ENCODE measurements around the gene CDCA7L.

Gene CDCA7L

DNA sequence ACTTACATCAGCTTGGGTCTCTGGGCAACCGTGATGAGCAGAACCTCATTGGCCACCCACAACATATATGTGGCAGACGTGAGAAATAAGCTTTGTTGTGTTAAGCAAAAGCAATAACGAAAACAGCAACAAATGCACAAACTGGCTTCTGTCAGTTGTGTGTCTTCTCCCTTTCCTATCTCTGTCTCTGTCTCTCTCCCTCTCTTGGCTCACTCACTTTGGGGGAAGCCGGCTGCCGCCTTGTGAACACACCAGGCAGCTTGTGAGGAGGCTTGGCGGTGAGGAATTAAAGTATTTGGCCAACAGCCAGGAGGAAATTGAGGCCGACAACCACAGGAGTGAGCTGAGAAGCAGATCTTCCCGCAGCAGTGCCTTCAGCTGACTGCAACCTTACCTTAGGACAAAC, 21.9 kb upstream of the CDCA7L start:
- no peaks in the 10 kb centered on the region for H3K4me1 ChIP-seq (ENCODE audit: low read length)
- TF ChIP-seq, protein P1, sequence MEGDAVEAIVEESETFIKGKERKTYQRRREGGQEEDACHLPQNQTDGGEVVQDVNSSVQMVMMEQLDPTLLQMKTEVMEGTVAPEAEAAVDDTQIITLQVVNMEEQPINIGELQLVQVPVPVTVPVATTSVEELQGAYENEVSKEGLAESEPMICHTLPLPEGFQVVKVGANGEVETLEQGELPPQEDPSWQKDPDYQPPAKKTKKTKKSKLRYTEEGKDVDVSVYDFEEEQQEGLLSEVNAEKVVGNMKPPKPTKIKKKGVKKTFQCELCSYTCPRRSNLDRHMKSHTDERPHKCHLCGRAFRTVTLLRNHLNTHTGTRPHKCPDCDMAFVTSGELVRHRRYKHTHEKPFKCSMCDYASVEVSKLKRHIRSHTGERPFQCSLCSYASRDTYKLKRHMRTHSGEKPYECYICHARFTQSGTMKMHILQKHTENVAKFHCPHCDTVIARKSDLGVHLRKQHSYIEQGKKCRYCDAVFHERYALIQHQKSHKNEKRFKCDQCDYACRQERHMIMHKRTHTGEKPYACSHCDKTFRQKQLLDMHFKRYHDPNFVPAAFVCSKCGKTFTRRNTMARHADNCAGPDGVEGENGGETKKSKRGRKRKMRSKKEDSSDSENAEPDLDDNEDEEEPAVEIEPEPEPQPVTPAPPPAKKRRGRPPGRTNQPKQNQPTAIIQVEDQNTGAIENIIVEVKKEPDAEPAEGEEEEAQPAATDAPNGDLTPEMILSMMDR (IDR thresholded peaks at IDR 0.05; ENCODE audit: low read length), result no peak
- no peak for TF ChIP-seq EZH2phosphoT487 (IDR thresholded peaks at IDR 0.05; ENCODE audit: low read length)
- TF ChIP-seq EZH2 (optimal IDR thresholded peaks at IDR 0.05; ENCODE audit: low read depth, low read length), result no peak
- H3K4me3 ChIP-seq (ENCODE audit: low read length), result no peak overlapping the region
- no peaks in the 10 kb centered on the region for H3K27me3 ChIP-seq (replicated peaks; ENCODE audit: insufficient read depth, low read length)
- no peaks in the 10 kb centered on the region for H3F3A ChIP-seq (ENCODE audit: insufficient read depth, low read length)
- DNase-seq, result no peak
- H3K79me2 ChIP-seq (ENCODE audit: low read length), result no peaks in the 10 kb centered on the region
- H3K9me3 ChIP-seq (replicated peaks; ENCODE audit: insufficient read depth, low read length), result no peaks in the 10 kb centered on the region
- no peak overlapping the region for H3K27ac ChIP-seq (ENCODE audit: low read length)
- no peaks in the 10 kb centered on the region for H3K9me2 ChIP-seq (replicated peaks; ENCODE audit: insufficient read depth, low read length)
- H3K36me3 ChIP-seq (replicated peaks; ENCODE audit: insufficient read depth, low read length), result no peaks in the 10 kb centered on the region
- H3K9ac ChIP-seq (ENCODE audit: low read length), result no peak overlapping the region
- H2AFZ ChIP-seq (ENCODE audit: low read length), result no peak overlapping the region
- no peak overlapping the region for H3K4me2 ChIP-seq (ENCODE audit: low read depth, low read length)
- H4K20me1 ChIP-seq (ENCODE audit: insufficient read depth, low read length), result no peaks in the 10 kb centered on the region

DNA sequence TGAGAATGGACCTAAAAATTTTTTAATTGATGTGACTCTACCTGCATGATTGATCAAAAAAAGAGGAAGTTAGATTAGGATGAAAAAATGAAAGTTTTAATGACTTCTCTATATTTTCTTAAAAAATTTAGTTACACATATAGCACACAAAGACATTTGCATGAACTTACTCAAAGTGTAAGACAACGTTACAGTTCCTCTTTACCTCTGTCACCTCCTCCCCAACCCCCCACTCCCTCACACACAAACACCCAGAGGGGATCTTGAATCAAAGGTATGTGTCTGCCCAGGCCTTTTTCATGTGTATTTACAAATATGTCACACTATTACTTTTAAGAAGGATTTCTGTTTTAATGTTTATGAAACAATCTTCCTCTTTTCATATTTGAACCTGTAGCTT, 20.6 kb upstream of the CDCA7L start:
- Histone ChIP-seq H3K4me3 (ENCODE audit: low read length) (no peak overlapping the region), H3K36me3 (replicated peaks; ENCODE audit: insufficient read depth, low read length) (no peaks in the 10 kb centered on the region), H2AFZ (ENCODE audit: low read length) (no peak overlapping the region), H3K27ac (ENCODE audit: low read length) (no peak overlapping the region), H3K4me1 (ENCODE audit: low read length) (no peaks in the 10 kb centered on the region), H3K4me2 (ENCODE audit: low read depth, low read length) (no peak overlapping the region), H3K79me2 (ENCODE audit: low read length) (no peaks in the 10 kb centered on the region), H3K9me2 (replicated peaks; ENCODE audit: insufficient read depth, low read length) (no peaks in the 10 kb centered on the region), H3K9me3 (replicated peaks; ENCODE audit: insufficient read depth, low read length) (no peaks in the 10 kb centered on the region), H4K20me1 (ENCODE audit: insufficient read depth, low read length) (no peaks in the 10 kb centered on the region), H3F3A (ENCODE audit: insufficient read depth, low read length) (no peaks in the 10 kb centered on the region), H3K9ac (ENCODE audit: low read length) (no peak overlapping the region), H3K27me3 (replicated peaks; ENCODE audit: insufficient read depth, low read length) (no peaks in the 10 kb centered on the region)
- no peak for DNase-seq
- TF ChIP-seq EZH2 (optimal IDR thresholded peaks at IDR 0.05; ENCODE audit: low read depth, low read length) (no peak), EZH2phosphoT487 (IDR thresholded peaks at IDR 0.05; ENCODE audit: low read length) (no peak)
- TF ChIP-seq, protein P1 (IDR thresholded peaks at IDR 0.05; ENCODE audit: low read length), result no peak

DNA sequence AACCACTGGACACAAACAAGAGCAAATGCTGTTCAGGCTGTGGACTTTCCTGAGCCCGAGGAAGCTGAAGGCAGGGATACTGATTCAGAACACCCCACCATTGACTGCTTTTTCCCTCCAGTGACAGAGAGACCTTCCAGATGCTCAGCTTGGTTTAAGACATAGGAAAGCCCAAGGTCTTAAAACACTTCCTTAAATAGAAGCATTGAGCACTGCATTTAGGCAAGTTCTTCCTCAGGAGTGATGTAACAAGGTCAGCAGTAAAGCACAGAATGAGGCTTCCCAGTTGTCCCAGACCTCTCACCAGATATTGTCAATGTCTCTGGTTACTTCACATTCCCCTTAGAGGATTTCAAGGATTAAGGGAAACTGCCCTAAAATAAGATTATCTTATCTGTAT, 19.6 kb upstream of the CDCA7L start:
- H3F3A ChIP-seq (ENCODE audit: insufficient read depth, low read length), result no peaks in the 10 kb centered on the region
- no peaks in the 10 kb centered on the region for H3K9me3 ChIP-seq (replicated peaks; ENCODE audit: insufficient read depth, low read length)
- no peak overlapping the region for H3K27ac ChIP-seq (ENCODE audit: low read length)
- no peak overlapping the region for H3K9ac ChIP-seq (ENCODE audit: low read length)
- H3K4me3 ChIP-seq (ENCODE audit: low read length), result no peak overlapping the region
- no peaks in the 10 kb centered on the region for H3K4me1 ChIP-seq (ENCODE audit: low read length)
- H4K20me1 ChIP-seq (ENCODE audit: insufficient read depth, low read length), result no peaks in the 10 kb centered on the region
- H3K27me3 ChIP-seq (replicated peaks; ENCODE audit: insufficient read depth, low read length), result no peaks in the 10 kb centered on the region
- no peak overlapping the region for H3K4me2 ChIP-seq (ENCODE audit: low read depth, low read length)
- H3K9me2 ChIP-seq (replicated peaks; ENCODE audit: insufficient read depth, low read length), result no peaks in the 10 kb centered on the region
- no peak overlapping the region for H2AFZ ChIP-seq (ENCODE audit: low read length)
- no peak for DNase-seq
- H3K36me3 ChIP-seq (replicated peaks; ENCODE audit: insufficient read depth, low read length), result no peaks in the 10 kb centered on the region
- TF ChIP-seq, protein P1 (IDR thresholded peaks at IDR 0.05; ENCODE audit: low read length), result no peak
- TF ChIP-seq EZH2phosphoT487 (IDR thresholded peaks at IDR 0.05; ENCODE audit: low read length) (no peak), EZH2 (optimal IDR thresholded peaks at IDR 0.05; ENCODE audit: low read depth, low read length) (no peak)
- no peaks in the 10 kb centered on the region for H3K79me2 ChIP-seq (ENCODE audit: low read length)
